Activated CD8-positive, alpha-beta T cell treated with anti-CD3 and anti-CD28 coated beads for 36 hours (primary cell): Measurements from ENCODE around the gene AGBL1. TPM values are rescaled to one million over a fixed set of nuclear protein-coding genes. Genes with fewer than 3 reads are reported as not detected.

Source experiments
- ATAC-seq: fragments of 200-7000 bp; cut with Tn5 transposase; one replicate; pipeline ENCODE4 v1.10.0; 2021; ENCODE audit warnings: mild to moderate bottlenecking, moderate library complexity
- CTCF ChIA-PET: fragments of 350-600 bp; sonication (Branson Sonifier 250); formaldehyde crosslinking; loops from one replicate; lab custom pipeline; 2021; ENCODE audit warnings: antibody characterized with exemption; lab: Charles Lee
- POLR2A ChIA-PET: fragments of 350-600 bp; sonication (Branson Sonifier 250); formaldehyde crosslinking; loops from one replicate; lab custom pipeline; 2021; ENCODE audit warnings: antibody characterized with exemption; lab: Charles Lee
- DNase-seq: peaks from one replicate; pipeline ENCODE4 v3.0.0-alpha.2; 2020
- H3K27ac Mint-ChIP-seq: one replicate; pipeline ENCODE4 v1.8.0; 2021; ENCODE audit warnings: mild to moderate bottlenecking, mixed read lengths
- H3K27me3 Mint-ChIP-seq: one replicate; pipeline ENCODE4 v1.8.0; 2021; ENCODE audit warnings: mixed read lengths
- H3K36me3 Mint-ChIP-seq: one replicate; pipeline ENCODE4 v1.8.0; 2021; ENCODE audit warnings: low read depth, mixed read lengths
- H3K4me1 Mint-ChIP-seq: one replicate; pipeline ENCODE4 v1.8.0; 2021; ENCODE audit warnings: low read depth, mixed read lengths
- H3K4me3 Mint-ChIP-seq: one replicate; pipeline ENCODE4 v1.8.0; 2021; ENCODE audit warnings: mild to moderate bottlenecking, moderate library complexity, mixed read lengths
- H3K9me3 Mint-ChIP-seq: one replicate; pipeline ENCODE4 v1.8.0; 2021; ENCODE audit warnings: mixed read lengths
- intact Hi-C: fragments of 100-400 bp; cut with micrococcal nuclease; formaldehyde crosslinking; loops from one replicate; pipeline ENCODE4 v1.10.0; 2022
- total RNA-seq, 2 experiments: library from RNA; stranded (reverse); gene quantifications; one replicate each; pipeline ENCODE4 v1.2.3, GENCODE V29; 2021
- TF ChIP-seq, protein P1 (sequence below): fragments of 200-600 bp; IDR thresholded peaks from one replicate; pipeline ENCODE4 v1.8.0; 2022; ENCODE audit warnings: antibody characterized with exemption, mild to moderate bottlenecking

Gene AGBL1
- total RNA-seq, 2 experiments from 2014 or later: not detected

DNA sequence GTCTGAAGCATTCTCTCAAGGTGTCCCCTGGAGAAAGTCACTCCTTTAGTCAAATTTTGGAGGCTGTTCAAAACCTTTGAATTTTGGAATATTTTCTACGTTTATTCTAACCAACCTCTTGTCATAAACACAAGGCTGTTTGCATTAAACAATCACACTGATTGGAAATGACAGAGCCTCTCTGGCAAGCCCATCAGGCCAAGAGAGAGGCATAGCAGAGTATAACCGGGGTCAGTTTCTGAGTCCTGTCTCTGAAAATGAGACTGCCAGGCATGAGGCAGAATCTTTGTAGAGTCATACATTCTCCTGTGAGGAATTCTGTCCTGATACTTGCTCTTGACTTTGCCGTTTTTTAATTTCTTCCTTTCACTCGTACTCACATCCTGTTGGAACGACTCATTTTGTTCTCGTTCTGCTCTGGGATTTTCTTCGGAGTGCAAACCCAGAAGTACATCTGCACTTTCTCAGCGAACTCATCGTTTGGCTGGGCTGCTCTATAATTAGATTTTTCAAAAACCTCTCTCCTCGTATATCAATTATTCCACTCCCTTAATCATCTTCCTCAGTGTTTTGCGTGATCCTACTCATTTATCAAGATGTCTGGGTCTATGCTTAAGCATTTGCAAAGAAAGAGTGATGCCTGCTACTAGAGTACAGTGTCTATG is 114.2 kb downstream of the AGBL1 start:
- ChIA-PET CTCF (no interaction called here), POLR2A (no interaction called here)
- intact Hi-C loops: no loop called here
- no peak overlapping the region for H3K27ac Mint-ChIP-seq
- H3K36me3 Mint-ChIP-seq: no peaks in the 10 kb centered on the region
- no peaks in the 10 kb centered on the region for H3K9me3 Mint-ChIP-seq
- ATAC-seq (no peak), DNase-seq (no peak)
- no peak overlapping the region for H3K4me3 Mint-ChIP-seq
- H3K27me3 Mint-ChIP-seq: peaks cover 9% of the 10 kb centered on the region
- TF ChIP-seq, protein P1, sequence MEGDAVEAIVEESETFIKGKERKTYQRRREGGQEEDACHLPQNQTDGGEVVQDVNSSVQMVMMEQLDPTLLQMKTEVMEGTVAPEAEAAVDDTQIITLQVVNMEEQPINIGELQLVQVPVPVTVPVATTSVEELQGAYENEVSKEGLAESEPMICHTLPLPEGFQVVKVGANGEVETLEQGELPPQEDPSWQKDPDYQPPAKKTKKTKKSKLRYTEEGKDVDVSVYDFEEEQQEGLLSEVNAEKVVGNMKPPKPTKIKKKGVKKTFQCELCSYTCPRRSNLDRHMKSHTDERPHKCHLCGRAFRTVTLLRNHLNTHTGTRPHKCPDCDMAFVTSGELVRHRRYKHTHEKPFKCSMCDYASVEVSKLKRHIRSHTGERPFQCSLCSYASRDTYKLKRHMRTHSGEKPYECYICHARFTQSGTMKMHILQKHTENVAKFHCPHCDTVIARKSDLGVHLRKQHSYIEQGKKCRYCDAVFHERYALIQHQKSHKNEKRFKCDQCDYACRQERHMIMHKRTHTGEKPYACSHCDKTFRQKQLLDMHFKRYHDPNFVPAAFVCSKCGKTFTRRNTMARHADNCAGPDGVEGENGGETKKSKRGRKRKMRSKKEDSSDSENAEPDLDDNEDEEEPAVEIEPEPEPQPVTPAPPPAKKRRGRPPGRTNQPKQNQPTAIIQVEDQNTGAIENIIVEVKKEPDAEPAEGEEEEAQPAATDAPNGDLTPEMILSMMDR: no peak
- H3K4me1 Mint-ChIP-seq: no peaks in the 10 kb centered on the region

DNA sequence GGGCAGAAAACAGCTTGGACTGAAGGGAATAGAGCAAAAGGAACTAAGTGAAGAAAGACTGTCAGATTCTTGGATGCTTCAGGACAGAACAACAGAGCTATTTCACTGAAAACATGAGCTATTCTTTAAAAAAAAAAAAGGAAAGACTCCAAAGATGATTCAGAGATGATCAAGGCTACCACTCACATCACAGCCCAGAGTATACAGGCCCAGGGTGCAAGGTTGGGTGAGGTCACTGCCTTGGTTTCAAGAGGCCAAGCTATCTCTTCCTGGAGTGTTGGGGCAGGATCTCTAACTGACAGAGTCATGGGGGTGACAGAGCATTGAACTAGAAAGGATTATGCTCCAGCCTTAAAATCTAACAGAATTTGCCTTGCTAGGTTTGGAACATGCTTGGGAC is 118.1 kb downstream of the AGBL1 start:
- TF ChIP-seq, protein P1: no peak
- H3K4me3 Mint-ChIP-seq: no peak overlapping the region
- peaks cover 4% of the 10 kb centered on the region for H3K27me3 Mint-ChIP-seq
- intact Hi-C loops: no loop called here
- no peak overlapping the region for H3K27ac Mint-ChIP-seq
- ChIA-PET POLR2A (no interaction called here), CTCF (interaction anchor here (0.8 kb wide), 1 partner anchor 21 kb away, joined by 4 read pairs; no protein-coding TSS in a partner anchor)
- no peaks in the 10 kb centered on the region for H3K9me3 Mint-ChIP-seq
- ATAC-seq (no peak), DNase-seq (no peak)
- H3K4me1 Mint-ChIP-seq: no peaks in the 10 kb centered on the region
- H3K36me3 Mint-ChIP-seq: no peaks in the 10 kb centered on the region

DNA sequence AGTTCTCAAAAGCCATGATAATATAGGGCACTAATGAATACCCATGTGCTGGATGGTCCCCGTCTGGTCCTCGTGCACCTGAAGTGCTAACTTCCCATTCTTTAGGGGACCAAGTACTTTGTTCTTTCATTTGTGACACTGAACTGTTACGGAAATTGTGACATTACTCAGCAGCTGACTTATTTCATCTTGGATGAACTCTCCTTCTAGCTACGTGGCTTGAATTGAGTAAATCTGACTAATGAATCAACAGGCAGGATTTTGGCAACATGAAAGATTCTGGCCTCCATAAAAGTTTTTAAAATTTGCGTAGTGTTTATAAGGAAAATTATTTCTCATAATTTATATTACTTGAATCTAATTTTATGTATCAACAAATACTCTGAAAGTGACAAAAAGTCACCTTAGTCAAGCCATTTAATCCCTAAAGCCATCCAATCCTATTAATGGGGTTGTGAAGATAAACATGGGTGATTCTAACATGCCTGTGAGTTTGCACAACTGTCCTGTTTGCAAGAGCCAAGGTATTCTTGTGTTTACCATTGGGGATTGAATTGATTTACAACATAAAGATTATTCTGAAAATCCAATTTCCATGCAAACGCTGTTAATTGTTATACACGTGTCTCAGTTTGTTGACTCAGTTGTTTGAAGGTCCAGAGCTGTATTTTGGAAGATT is 119.9 kb downstream of the AGBL1 start:
- Mint-ChIP-seq H3K9me3 (no peaks in the 10 kb centered on the region), H3K4me1 (no peaks in the 10 kb centered on the region), H3K4me3 (no peak overlapping the region), H3K36me3 (no peaks in the 10 kb centered on the region), H3K27ac (no peak overlapping the region), H3K27me3 (peaks cover 4% of the 10 kb centered on the region)
- CTCF ChIA-PET: no interaction called here
- TF ChIP-seq, protein P1: no peak
- POLR2A ChIA-PET: no interaction called here
- DNase-seq (no peak), ATAC-seq (no peak)
- intact Hi-C loops: no loop called here

DNA sequence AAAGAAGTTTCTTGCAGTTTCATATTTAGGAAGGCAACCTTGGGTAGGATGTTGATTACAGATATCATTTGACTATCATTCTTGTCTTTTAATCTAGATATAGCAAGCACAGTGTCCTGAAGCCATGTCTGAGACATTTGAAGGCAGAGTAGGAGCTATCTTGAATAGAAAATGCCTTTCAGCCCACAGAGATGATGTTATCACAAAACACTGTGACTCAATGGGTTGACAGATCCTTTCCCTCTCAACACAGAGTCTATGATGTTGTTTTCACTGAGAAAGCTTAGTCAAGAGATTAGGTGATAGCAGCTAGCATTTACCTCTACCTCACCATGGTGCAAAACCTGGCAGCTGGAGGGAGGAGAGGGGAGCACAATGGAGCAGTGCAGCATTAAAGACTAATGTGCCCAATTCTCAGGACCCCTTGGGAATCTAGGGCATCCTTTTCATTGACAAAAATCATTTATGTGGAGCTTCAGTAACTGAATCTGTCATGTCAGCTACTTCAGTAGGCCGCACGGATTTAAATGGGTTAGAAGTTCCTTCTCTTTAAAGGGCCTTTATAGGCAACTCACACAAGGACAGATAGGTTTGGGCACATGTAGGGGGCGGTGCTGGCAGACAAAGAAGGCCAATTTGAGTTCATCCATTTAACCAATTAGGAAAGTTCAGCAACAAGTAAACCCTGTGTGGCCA is 121.8 kb downstream of the AGBL1 start:
- H3K27ac Mint-ChIP-seq: no peak overlapping the region
- DNase-seq: no peak
- no peaks in the 10 kb centered on the region for H3K4me1 Mint-ChIP-seq
- TF ChIP-seq, protein P1: no peak
- POLR2A ChIA-PET: no interaction called here
- no peaks in the 10 kb centered on the region for H3K9me3 Mint-ChIP-seq
- ATAC-seq: no peak
- no peak overlapping the region for H3K4me3 Mint-ChIP-seq
- no peaks in the 10 kb centered on the region for H3K36me3 Mint-ChIP-seq
- intact Hi-C loops: no loop called here
- H3K27me3 Mint-ChIP-seq: no peaks in the 10 kb centered on the region
- CTCF ChIA-PET: no interaction called here

DNA sequence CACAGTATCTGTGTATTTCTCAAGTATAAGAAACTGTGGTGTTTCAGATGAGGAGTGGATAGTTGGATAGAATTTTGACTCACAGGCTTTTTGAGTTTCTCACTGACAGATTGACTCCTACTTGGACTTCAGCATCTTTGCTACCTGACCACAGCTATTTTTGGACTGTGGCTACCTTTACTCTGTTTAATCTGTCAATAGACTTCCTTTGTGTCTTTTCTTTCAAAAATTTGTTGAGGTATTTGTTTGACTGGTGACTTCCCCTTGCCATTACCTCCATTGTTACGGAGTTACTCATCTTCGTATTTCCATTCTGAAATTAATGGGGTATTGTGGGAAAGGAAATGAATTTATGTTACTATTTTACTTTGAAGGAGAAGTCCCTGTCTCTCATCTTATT is 123.8 kb downstream of the AGBL1 start:
- ChIA-PET CTCF (no interaction called here), POLR2A (no interaction called here)
- intact Hi-C loops: no loop called here
- no peak for ATAC-seq
- H3K4me3 Mint-ChIP-seq: no peak overlapping the region
- H3K27ac Mint-ChIP-seq: no peak overlapping the region
- TF ChIP-seq, protein P1: no peak
- H3K36me3 Mint-ChIP-seq: no peaks in the 10 kb centered on the region
- H3K4me1 Mint-ChIP-seq: no peaks in the 10 kb centered on the region
- H3K9me3 Mint-ChIP-seq: no peaks in the 10 kb centered on the region
- H3K27me3 Mint-ChIP-seq: no peaks in the 10 kb centered on the region
- no peak for DNase-seq
